Measurements from ENCODE around the gene RHBDL1.

RHBDL1 gene

DNA sequence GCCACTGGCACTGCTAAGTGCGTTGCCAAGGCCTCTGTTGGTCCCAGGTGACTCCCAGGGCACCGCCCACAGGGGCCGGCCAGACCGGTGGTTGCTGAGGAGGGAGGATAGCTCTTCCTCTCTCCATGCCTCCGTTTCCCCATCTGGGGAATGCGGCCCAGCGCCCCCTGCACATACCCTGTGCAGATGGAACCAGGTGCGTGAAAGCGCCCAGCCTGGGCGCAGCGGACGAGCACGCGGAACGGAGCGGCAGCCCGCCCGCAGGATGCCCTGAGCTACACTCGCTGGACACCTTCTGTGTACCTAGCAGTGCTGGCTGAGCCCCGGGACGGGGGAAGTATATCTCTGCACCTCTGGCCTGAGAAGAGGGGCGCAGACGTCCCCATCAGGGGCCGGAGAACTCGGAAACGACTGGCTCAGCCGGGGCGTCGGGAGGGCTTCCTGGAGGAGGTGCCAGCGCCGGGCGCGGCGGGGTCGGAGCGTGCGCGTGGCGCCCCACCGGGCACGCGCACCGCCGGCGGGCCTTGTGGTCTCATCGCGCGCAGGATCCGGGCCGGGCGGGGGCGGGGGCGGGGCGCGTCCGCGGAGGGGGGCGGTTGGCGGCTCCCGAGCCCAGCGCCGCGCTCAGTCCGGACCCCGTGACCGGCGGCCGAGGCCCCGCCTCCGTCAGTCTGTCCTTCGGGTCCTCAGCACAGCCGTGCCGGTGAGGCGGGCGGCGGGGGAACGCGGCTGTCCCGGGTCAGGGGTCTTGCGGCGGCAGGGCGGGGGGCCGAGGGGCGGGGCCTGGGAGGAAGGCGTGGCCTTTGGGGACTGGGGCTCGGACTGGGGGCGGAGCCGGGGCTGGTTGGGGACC lies 51.2 kb downstream of the RHBDL1 start, which contains the start of the genes CCDC78 and HAGHL:
TSS of gene CCDC78 (minus strand) at position 6 of the 853 bp plus-strand sequence. CDS start 76 bp downstream, outside the sequence.
TSS of gene HAGHL (plus strand) at position 669 of the 853 bp plus-strand sequence. CDS start 404 bp downstream, outside the sequence.
- no peaks in the 10 kb centered on the region for H3K36me3 ChIP-seq (ENCODE audit: insufficient read depth, low read length)
- H3K9me3 ChIP-seq (ENCODE audit: insufficient read depth, low read depth, low read length): no peaks in the 10 kb centered on the region
- no peak within 1 kb of the TSS for H2AFZ ChIP-seq (ENCODE audit: low read length)
- H3K9me2 ChIP-seq (replicated peaks; ENCODE audit: low read depth, low read length): no peaks in the 10 kb centered on the region
- peak within 1 kb of the TSS; percentile 81 for H3K4me2 ChIP-seq (ENCODE audit: low read depth, low read length, poor library complexity, severe bottlenecking)
- no peaks in the 10 kb centered on the region for H3K27me3 ChIP-seq (ENCODE audit: insufficient read depth, low read length, poor library complexity, severe bottlenecking)
- H3K79me2 ChIP-seq (ENCODE audit: insufficient read depth, low read length): no peaks in the 10 kb centered on the region
- TF ChIP-seq, protein P1, sequence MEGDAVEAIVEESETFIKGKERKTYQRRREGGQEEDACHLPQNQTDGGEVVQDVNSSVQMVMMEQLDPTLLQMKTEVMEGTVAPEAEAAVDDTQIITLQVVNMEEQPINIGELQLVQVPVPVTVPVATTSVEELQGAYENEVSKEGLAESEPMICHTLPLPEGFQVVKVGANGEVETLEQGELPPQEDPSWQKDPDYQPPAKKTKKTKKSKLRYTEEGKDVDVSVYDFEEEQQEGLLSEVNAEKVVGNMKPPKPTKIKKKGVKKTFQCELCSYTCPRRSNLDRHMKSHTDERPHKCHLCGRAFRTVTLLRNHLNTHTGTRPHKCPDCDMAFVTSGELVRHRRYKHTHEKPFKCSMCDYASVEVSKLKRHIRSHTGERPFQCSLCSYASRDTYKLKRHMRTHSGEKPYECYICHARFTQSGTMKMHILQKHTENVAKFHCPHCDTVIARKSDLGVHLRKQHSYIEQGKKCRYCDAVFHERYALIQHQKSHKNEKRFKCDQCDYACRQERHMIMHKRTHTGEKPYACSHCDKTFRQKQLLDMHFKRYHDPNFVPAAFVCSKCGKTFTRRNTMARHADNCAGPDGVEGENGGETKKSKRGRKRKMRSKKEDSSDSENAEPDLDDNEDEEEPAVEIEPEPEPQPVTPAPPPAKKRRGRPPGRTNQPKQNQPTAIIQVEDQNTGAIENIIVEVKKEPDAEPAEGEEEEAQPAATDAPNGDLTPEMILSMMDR (conservative IDR thresholded peaks at IDR 0.05; ENCODE audit: low read length): no peak
- no peak for TF ChIP-seq EZH2phosphoT487 (IDR thresholded peaks at IDR 0.05; ENCODE audit: borderline replicate concordance)
- H3K9ac ChIP-seq (ENCODE audit: low read depth, low read length, poor library complexity, severe bottlenecking): peak within 1 kb of the TSS; percentile 67
- peak within 1 kb of the TSS; percentile 70 for H3K4me3 ChIP-seq (ENCODE audit: low read length, poor library complexity, severe bottlenecking)
- H3K4me1 ChIP-seq (ENCODE audit: insufficient read depth, low read length, poor library complexity, severe bottlenecking): no peaks in the 10 kb centered on the region
- no peaks in the 10 kb centered on the region for H3F3A ChIP-seq (ENCODE audit: low read depth)
- H4K20me1 ChIP-seq (ENCODE audit: insufficient read depth, low read length, poor library complexity, severe bottlenecking): no peaks in the 10 kb centered on the region

DNA sequence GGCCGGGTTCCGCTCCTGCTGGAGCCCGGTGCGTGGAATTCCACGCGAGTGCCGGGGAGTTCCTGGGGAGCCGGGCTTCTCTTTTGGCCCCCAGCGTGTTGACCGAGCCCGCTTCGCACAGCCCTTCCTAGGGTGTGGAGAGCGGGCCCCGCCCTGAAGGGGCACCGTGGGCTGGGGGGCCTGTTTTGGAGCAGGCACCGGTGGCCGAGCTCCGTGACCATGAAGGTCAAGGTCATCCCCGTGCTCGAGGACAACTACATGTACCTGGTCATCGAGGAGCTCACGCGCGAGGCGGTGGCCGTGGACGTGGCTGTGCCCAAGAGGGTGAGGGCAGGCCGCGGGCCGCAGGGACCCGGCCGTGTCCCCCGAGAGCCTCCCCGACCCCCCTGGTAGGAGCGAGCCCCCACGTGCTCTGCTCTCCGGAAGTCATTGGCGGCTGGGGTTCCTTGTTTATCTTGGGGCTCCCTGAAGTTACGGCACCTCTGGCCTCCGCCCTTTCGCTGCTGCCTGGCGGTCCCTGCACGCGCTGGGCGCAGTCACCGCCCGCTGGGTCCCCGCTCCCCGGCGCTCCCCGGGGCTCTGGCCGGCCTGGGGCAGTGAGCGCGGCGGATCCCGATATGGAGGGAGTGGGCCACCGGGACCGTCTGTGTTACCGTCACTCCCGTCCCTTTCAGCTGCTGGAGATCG lies 52.0 kb downstream of the RHBDL1 start:
- Histone ChIP-seq H3K9ac (ENCODE audit: low read depth, low read length, poor library complexity, severe bottlenecking) (peak overlapping the region; percentile 67), H3K4me1 (ENCODE audit: insufficient read depth, low read length, poor library complexity, severe bottlenecking) (no peaks in the 10 kb centered on the region), H4K20me1 (ENCODE audit: insufficient read depth, low read length, poor library complexity, severe bottlenecking) (no peaks in the 10 kb centered on the region), H3K79me2 (ENCODE audit: insufficient read depth, low read length) (no peaks in the 10 kb centered on the region), H3K27me3 (ENCODE audit: insufficient read depth, low read length, poor library complexity, severe bottlenecking) (no peaks in the 10 kb centered on the region), H3F3A (ENCODE audit: low read depth) (no peaks in the 10 kb centered on the region), H3K36me3 (ENCODE audit: insufficient read depth, low read length) (no peaks in the 10 kb centered on the region), H3K9me2 (replicated peaks; ENCODE audit: low read depth, low read length) (no peaks in the 10 kb centered on the region), H2AFZ (ENCODE audit: low read length) (no peak overlapping the region), H3K4me2 (ENCODE audit: low read depth, low read length, poor library complexity, severe bottlenecking) (peak overlapping the region; percentile 81), H3K9me3 (ENCODE audit: insufficient read depth, low read depth, low read length) (no peaks in the 10 kb centered on the region), H3K4me3 (ENCODE audit: low read length, poor library complexity, severe bottlenecking) (peak overlapping the region; percentile 70)
- TF ChIP-seq EZH2phosphoT487 (IDR thresholded peaks at IDR 0.05; ENCODE audit: borderline replicate concordance): no peak
- TF ChIP-seq, protein P1 (conservative IDR thresholded peaks at IDR 0.05; ENCODE audit: low read length): no peak
